IPS DF 4.7 (cell line): ENCODE results near the gene TNFRSF13B.

Experiments
- DNase-seq: peaks from one replicate; pipeline ENCODE4 v3.0.0-alpha.2; 2013; ENCODE audit warnings: low spot score; ENCODE audit errors: extremely low read depth

TNFRSF13B gene

GRCh38 chr17:16938496-16939207, 33.3 kb downstream of the TNFRSF13B start:
- DNase-seq, result no peak

GRCh38 chr17:16938031-16938430, 33.9 kb downstream of the TNFRSF13B start:
- DNase-seq, result no peak

- no peak for DNase-seq
Observed at GRCh38 chr17:16937431-16937830, 34.5 kb downstream of the TNFRSF13B start.

GRCh38 chr17:16936536-16937310, 35.2 kb downstream of the TNFRSF13B start:
- no peak for DNase-seq

GRCh38 chr17:16935786-16936185, 36.1 kb downstream of the TNFRSF13B start:
- DNase-seq, result no peak

- no peak for DNase-seq
Observed at GRCh38 chr17:16935241-16935663, 36.7 kb downstream of the TNFRSF13B start.

GRCh38 chr17:16934836-16935235, 37.1 kb downstream of the TNFRSF13B start:
- no peak for DNase-seq

- no peak for DNase-seq
Observed at GRCh38 chr17:16934133-16934795, 37.7 kb downstream of the TNFRSF13B start.

- no peak for DNase-seq
Observed at GRCh38 chr17:16933317-16934132, 38.4 kb downstream of the TNFRSF13B start.

- no peak for DNase-seq
Observed at GRCh38 chr17:16932611-16933010, 39.3 kb downstream of the TNFRSF13B start.

GRCh38 chr17:16932156-16932555, 39.8 kb downstream of the TNFRSF13B start:
- no peak for DNase-seq

- no peak for DNase-seq
Observed at GRCh38 chr17:16931318-16932060, 40.4 kb downstream of the TNFRSF13B start.

GRCh38 chr17:16930571-16931317, 41.2 kb downstream of the TNFRSF13B start:
- DNase-seq, result no peak

- DNase-seq, result no peak
Observed at GRCh38 chr17:16929757-16930520, 42.0 kb downstream of the TNFRSF13B start.

- DNase-seq, result no peak
Observed at GRCh38 chr17:16929035-16929680, 42.8 kb downstream of the TNFRSF13B start.

GRCh38 chr17:16928406-16929034, 43.4 kb downstream of the TNFRSF13B start:
- DNase-seq, result no peak

GRCh38 chr17:16927641-16928321, 44.1 kb downstream of the TNFRSF13B start:
- no peak for DNase-seq
